Measurements from ENCODE around the gene SLC66A1.

SLC66A1 gene

DNA sequence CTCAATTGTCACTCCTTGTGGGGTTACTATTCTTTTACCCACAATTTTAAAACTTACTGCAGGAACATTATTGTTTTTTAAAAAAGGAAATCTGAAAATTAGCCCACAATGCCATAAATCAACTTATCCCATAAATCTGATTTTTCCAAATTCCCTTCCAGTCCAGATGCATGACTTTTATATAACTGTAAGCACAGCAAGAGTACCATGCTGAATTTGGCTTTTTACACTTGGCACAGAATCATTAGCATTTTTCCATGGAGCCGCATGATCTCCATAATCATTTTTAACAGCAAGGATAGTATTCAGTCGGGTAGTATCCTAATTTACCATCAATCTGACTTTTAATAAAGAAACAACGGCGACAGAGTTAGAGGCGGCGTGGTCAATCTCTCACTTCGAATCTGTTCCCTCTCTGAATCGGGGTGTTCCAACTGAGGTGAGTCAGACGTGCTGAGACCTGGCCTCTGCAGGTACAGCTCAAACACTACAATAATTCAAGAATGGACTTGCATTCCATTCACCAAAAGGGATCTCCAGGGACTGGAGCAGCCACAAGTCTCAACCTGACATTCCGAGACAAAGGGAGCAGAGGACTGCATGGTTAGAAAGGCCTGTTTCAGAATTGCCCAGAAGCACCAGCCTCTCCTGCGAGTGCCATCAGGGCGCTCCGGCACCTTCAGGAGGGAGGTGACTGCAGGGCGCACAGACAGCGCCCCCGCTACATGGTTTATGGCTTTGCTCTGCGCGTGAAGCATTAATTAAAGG, 48.9 kb downstream of the SLC66A1 start:
- H3K4me3 ChIP-seq (ENCODE audit: low read depth, low read length) = no peak overlapping the region

DNA sequence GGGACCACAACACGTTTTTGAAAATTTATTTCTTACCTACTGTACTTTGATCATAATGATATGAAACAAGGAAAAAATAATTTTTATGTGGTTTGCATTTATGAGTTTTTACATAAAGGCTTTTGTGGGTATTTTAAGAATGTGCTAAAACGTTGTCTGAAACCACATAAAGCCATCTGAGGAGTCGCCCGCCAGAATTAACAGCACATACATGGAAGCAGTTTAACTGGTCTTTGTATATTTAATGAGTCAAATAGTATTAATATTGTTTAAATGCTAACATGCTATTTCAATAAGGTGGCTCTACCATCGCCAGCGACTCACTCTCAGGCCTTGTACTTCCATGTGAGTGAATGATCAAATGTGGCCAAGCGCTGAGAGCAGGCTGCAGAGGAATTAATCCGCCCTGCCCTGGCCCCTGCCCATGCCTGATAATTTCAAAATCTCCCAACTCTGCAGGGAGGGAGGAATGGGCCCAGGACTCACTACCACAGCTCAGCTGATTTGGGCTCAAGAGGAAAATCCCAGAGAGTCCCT, 49.6 kb downstream of the SLC66A1 start:
- H3K4me3 ChIP-seq (ENCODE audit: low read depth, low read length) = no peak overlapping the region

DNA sequence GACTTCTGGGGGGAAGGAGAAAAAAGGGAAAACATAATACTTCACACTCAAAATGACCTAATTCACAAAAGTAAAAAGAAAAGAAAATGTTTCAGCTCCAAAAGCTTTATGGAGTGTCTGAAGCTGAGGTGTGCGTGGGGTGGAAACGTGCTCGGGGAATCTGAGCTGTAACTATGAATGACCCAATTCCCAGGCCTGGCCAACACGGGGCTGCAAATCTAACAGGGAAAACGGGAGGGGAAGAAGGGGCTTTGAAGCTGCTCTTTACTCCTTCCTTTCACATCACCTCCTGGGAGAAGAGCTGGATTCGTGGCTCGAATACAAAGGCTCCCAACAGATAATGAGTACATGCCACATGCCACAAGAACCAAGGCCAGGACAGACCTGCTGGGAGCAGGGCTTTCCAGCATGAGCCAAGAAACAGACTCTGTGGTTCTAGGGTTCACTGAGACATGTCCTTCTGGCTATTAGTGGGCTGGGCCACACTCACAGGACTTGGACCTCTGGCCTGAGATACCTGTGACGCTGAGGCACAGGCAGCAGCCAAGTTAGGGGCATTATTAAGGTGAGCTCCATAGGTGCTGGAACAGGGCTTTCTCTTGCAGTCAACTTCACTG, 51.5 kb downstream of the SLC66A1 start:
- no peak overlapping the region for H3K4me3 ChIP-seq (ENCODE audit: low read depth, low read length)

DNA sequence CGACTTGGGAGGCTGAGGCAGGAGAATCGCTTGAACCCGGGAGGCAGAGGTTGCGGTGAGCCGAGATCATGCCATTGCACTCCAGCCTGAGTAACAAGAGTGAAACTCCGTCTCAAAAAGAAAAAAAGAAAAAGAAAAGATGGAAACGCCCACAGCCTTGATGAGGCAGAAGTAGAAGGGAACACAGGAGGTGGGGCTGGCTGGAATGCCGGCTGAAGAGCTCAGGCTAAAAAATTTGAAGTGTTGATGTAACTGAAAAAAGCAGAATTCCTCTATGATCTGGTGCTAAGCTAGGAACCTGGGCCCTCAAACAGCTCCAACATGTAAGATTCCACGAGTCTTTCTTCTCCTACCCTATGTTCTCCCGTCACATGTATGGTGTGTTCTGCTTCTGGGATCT, 53.6 kb downstream of the SLC66A1 start:
- H3K4me3 ChIP-seq (ENCODE audit: low read depth, low read length) = no peak overlapping the region

DNA sequence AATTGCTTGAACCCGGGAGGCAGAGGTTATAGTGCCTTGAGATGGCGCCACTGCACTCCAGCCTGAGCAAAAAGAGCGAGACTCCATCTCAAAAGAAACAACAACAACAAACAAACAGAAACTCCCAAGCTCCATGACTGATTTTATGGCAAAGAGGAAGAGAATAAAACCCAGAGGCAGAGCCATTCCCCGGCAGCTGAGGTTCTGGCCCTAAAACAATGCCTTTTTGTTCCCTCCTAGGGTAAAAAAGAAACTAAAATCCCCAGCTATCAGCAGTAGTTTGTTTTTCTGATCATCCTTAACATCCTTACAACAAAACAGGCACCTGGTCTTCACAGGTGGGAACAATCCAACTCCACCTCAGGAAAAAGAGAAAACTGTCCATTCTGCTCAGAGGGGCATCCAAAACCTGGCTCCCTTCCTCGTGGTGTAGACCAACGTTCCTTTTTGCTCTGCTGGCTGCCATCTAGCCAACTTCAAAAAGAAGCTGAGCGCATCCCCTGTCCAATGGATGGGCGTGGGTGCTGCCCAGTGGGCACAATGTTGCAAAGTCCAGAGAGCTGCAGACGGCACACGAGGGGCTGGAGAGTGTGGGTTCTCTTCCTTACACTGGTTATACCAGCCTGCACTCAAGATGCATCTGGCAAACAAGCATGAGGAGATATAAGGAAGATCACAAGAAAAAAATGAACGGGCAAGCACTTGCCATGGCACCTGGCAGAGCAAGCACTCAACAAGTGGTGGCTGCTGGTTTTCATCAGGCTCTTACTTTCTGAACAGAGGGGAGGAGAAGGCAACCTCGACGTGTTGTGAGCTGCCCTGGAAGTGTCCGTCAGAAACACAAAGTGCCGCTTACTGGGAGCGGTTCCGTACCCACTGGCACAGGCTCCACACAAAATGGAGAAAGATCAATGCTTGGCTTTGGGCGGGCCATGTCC, 54.7 kb downstream of the SLC66A1 start:
- no peak overlapping the region for H3K4me3 ChIP-seq (ENCODE audit: low read depth, low read length)

DNA sequence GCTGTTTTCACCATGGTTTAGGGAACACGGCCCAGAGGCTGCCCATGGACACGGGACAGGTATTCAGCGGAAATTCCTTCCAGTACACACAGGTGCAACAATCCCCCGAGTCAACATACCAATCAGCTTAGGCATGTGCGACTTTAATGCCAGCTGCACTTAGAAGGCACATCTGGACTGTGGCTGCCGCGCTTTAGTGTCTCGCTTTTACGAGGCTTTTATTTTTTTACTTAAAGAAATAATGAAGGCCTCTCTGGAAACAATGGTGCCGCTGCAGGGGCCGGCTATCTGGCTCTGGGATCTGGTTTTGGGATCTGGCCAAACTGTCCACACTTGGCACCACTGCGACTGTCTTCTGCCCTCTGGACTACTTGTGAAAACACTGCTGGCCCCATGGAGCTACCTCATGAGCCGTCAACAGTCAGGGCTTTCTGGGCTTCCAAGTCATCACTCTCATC, 55.5 kb downstream of the SLC66A1 start:
- no peak overlapping the region for H3K4me3 ChIP-seq (ENCODE audit: low read depth, low read length)

DNA sequence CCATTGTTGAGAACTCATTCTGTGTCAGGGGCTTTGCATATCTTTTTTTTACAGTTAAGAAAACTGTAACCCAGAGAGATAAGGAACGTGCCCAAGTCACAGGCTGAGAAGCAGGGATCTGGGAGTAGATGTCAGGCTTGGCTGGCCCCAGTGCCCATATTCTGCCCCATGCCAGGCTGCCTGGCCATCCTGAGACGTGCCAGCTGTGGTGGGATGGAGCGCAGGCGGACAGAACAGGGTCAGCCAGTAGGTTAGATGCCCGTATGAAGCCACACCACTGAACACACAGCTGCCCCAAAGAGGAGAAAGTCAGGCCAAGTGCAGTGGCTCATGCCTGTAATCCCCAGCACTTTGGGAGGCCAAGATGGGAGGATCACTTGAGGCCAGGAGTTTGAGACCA, 55.9 kb downstream of the SLC66A1 start:
- no peak overlapping the region for H3K4me3 ChIP-seq (ENCODE audit: low read depth, low read length)

DNA sequence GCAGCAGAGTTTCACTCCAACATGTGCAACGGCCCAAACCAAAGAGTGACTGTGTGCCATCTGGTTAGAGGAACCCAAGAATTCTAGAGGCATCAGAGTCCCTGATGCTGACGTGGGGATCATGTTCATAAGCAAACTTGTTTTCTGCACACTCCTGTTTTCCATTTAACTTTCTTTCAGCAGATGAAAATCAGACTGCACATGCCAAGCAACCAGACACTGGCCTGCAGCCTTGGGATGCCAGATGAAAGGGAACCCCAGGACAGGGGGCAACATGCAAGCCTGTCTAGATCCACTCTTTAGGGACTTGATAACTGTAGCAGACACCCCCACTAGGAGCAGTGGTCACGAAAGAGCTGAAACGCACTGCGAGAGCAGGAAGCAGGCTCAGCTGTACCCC, 56.8 kb downstream of the SLC66A1 start:
- H3K4me3 ChIP-seq (ENCODE audit: low read depth, low read length) = no peak overlapping the region

DNA sequence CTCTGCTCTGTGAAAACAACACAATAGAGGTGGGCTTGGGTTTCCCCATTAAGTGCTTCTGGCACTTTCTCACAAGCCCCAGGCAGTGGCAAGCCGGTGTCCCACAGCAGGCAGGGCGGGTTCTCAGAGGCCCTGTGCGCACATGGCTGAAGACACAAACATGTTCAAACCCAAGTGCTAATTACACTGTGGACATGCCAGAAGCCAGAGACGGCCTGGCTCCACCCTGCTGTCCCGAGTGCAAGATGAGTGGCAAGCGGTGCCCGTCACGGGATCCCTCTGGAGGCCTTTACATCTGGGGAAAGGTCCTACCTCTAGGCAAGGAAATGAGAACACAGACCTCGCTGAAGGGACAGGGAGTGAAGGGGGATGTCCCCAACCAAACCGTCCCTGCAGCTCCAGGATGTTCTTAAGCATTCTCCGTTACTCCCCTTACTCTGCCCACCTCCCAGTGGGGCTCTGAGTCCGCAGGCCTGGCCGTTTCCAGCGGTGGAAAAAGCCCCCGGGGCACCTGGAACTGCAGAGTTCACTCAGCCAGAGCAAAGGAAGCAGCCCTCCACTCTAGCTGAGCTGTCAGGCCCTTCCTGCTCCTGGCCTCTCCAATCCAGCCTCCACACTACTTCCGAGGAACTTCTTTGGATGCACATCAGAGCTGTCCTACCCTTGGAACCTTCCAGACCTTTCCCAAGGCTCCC, 57.4 kb downstream of the SLC66A1 start:
- no peak overlapping the region for H3K4me3 ChIP-seq (ENCODE audit: low read depth, low read length)

DNA sequence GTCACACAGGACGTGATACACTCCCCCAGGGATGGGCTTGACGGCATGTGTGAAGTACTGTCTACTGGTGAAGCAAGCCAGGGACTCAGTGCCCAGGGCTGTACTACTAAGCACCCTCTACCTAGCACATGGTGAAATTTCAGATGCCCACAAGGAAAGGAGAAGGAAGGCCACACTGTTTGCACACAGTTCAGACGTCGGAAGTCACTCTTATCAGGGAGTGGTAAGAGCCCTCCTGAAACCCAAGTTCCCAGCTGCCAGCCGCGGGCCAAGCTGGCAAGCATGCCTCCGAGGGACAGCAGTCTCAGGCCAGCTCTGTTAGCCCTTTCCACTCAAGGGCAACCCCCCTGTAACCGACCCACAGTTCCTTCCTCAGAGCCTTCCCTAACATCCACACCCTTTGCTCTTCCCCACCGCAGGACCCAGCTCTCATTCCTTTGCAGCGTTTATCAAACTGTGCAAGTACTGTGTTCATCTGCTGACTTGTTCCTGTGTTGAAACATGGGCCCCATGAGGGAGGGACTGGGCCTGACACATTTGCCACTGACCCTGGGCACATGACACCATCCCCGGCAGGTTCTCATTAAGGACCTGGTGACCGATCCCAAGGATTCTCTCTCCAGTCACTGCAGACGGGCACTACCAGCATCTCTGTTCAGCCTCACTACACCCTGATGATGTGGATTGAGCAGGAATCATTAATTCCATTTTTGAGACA, 58.5 kb downstream of the SLC66A1 start:
- no peak overlapping the region for H3K4me3 ChIP-seq (ENCODE audit: low read depth, low read length)

DNA sequence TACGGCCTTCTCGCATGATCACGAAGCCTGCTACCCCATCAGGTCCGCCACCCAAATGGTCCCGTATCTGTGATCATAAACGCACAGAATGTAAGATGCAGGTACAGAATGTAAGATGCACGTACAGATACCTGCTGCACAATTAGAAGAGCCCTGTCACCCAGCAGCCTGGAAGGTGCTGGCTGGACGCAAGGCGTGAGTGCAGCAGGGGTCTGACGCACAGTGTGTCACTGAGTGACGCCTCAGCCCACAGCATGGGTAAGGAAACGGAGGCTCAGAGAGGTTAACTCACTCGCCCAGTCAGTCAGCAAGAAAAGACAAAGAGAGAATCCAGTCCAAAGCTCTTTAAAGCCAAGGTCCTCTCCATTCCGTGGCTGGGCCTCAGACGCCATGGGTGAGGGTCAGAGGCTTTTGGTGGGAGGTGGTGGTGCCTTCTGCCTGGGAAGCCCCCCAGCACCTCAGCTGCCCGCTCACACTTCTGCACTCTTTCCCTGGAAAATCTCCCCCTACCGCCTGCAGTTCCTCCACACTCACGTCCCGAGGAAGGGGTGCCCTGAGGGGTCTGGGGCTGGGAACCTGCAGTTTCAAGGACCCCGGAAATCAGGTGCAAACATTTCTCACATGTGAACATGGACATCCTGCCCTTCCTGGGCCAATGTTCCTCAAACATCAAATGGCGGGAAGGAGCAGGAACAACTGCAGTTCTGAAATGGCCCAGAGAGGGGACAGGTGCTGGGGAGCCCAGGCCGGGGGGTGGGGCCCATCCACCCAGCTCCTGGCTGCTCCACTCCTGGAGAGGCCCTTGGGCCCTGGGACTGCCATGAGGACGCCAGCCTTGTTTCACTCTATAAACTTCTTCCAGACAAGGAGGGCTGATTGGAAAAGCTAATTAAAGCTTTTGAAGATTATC, 59.4 kb downstream of the SLC66A1 start:
- no peak overlapping the region for H3K4me3 ChIP-seq (ENCODE audit: low read depth, low read length)

DNA sequence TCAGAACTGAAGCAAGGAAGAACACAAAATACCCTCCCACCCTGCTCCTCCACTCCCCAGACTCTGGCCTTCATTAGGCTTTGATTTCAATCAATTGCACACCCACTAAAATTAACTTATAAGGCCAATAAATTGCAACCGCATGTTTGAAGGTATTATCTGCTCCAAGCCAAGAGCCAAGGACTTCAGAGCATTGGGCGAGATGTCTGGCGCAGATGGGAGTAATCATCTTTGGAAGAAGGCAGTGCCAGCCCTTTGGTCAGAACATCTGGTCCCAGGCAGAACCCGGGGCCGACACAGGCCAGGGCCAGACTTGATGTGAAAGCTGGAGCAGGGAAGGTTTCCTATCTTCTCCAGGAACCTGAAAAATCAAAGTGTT, 60.0 kb downstream of the SLC66A1 start:
- no peak overlapping the region for H3K4me3 ChIP-seq (ENCODE audit: low read depth, low read length)

DNA sequence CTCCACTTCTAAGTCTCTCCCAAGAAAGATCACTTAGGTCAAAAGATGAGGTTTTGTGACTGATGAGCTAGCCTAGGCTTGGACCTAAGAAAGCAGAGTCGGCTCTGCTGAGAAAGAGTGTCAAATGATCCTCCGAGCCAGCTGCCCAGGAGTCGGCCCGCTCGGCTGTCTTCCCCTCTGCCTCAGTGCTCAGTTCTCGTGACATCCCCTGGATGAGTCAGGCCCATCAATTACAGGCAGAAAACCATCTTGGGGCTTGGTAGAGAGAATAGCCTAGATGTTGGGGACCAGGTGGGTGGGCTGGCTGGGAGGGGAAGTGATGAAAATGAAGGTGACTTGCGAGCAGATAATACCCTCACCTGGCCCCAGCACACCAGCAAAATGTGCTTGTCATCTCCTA, 60.5 kb downstream of the SLC66A1 start:
- H3K4me3 ChIP-seq (ENCODE audit: low read depth, low read length) = no peak overlapping the region

DNA sequence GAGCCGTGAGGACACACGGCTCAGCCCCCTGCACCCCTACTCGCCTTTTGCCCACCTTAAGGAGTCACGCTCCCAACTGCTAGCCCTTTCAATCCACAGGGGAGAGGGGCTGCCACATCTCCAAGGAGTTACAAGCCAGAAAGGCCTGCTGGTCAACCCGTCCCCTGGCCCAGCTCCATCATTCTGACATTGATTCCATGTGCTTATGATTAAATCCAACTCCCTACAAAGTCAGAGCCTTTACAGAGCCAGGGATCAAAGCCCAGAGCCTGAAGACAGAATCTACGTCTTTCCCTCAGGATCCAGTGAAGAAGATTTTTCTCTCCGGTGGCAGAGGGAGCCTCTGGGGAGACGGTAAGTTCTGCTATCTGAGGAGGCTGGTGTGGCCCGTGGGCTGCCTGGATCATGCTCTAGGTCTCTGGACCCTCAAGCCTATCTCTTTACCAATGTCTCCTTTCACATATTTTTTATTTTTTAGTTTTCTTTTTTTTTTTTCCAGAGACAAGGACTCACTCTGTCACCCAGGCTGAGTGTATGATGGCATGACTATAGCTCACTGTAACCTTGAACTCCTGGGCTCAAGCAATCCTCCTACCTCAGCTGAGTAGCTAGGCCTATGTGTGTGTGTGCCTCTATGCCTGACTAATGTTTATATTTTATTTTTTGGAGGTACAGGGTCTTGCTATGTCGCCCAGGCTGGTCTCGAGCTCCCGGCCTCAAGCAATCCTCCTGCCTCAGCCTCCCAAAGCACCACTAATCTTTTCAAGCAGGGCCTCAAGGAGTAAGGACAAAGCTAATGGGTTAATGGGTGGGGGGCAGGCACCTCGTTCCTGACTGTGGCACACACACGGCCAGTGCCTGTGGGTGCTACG, 61.3 kb downstream of the SLC66A1 start:
- H3K4me3 ChIP-seq (ENCODE audit: low read depth, low read length) = no peak overlapping the region

DNA sequence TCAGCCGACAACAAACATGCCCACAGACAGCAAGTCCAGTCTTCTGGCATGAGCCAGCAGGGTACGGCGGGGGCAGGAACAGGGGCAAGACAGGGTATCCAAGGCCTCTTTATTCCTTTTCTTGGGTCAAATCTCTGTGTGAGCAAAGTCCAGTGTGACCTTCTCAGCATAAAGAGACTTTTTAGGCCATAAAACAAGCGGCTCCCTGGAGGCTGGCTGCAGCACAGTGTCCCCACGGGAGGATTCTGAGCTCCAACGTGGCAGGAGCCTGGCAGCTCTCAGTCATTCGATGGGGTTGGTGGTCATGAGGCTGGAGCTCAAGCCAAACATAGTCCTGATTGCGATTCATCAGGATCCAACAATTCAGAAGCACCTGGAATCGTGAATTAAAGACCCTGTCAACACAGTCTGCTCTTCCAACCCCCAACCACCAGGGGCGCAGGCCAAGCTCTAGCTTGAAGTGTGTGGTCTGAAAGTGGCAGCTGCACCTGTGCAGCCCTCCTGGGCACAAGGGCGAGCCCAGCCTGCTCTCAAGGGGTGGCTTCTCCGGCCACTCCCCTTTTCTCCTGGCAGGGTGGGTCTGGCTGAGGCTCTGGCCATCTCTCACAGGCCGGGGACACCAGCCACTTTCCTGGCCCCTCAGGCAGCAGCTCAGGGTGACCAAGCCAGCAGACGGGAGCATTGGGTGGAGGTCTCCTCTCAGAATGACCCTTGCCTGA, 62.1 kb downstream of the SLC66A1 start:
- H3K4me3 ChIP-seq (ENCODE audit: low read depth, low read length) = no peak overlapping the region

DNA sequence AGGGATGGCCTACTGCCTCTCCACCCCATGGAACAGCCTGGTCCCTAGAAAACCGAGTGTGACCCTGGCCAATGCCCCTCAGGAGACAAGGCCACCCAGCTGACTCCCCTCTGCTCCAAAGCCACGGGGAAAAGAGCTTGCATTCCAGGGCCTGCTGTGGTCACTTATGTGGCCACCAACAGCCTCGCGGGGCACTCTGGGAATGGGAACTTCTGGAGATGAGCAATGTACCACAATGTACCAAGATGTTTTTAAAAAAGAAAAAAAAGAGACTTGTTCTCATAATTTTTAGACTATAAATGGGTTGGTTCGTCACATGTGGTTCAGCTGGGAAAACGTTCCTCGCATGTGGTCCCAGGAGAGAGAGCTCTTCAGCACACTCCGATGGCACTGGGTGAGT, 62.8 kb downstream of the SLC66A1 start:
- H3K4me3 ChIP-seq (ENCODE audit: low read depth, low read length) = no peak overlapping the region

DNA sequence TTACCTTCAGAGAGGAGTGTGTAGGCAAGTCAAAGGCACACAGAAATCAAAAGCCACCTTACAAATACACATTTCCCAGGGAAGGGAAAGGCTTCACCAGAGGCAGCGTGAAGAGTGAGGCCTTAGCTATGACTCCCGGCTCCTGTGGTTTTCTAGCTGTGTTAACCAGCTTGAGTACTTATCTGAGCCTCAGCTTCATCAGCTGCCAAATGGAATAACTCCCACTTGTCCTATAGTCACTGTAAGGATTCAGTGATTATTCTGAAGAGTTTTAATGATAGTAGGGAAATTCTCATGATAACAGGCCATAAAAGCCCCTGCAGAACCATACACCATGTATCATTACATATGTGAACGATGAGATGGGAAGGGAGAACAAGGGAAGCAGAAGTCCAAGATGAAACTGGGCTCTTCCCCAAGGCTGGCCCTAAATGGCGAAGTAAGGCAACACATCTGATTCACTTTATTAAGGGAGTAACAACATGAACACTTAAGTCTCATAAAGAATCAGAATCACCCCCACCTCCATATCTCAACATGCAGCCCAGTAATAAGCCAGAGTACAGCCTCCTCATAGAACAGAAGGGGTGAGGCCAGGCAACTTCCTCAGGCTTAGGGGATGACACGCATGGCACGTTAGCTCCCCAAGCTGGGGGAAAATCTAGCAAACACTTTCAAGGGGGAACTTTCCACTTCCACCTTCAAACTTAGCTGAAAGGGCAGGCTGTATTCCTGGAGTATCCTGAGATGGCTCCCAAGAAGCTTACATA, 63.7 kb downstream of the SLC66A1 start:
- no peak overlapping the region for H3K4me3 ChIP-seq (ENCODE audit: low read depth, low read length)

All from iPS-11a (cell line).